Uterus (tissue), 2 donors: ENCODE measurements around the gene HMGN5.

Source experiments
- CTCF ChIP-seq, 4 experiments: fragments of 200-600 bp in 2 of 4; fragments of 450-650 bp in 2 of 4; sonication (generic) in 2 of 4; IDR thresholded peaks; one replicate each; pipeline ENCODE4 v1.5.1; 2016 to 2019; ENCODE audit warnings: antibody characterized with exemption in 4 of 4, mild to moderate bottlenecking in 2 of 4, moderate library complexity in 1 of 4
- POLR2A ChIP-seq, 2 donors: fragments of 450-650 bp; IDR thresholded peaks; one replicate each; pipeline ENCODE4 v1.6.1; 2016; ENCODE audit warnings: antibody characterized with exemption in 2 of 2, mild to moderate bottlenecking in 1 of 2, moderate library complexity in 1 of 2

DNA sequence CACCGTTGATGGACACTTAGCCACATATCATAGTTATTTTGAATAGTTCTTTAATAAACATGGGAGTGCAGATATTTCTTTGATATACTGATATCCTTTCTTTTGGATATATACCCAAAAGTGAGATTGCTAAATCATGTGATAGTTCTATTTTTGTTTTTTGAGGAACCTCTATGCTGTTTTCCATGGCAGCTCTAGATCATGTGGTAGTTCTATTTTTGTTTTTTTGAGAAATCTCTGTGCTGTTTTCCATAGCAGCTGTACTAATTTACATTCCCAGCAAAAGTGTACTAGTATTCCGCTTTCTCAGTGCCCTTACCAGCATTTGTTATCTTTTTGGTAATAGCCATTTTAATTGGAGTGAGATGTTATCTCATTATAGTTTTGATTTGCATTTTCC is 3.8 kb upstream of the HMGN5 start:
- TF ChIP-seq POLR2A (IDR thresholded peaks at IDR 0.05), result no peak
- TF ChIP-seq CTCF (IDR thresholded peaks at IDR 0.05), result no peak
